ENCODE measurements around the gene FAM13C.
"Not testable (repeated sequence)": the region's sequence is repeated elsewhere in the genome, so short reads cannot be mapped to it uniquely, and the experiment has no call there.

FAM13C gene

DNA sequence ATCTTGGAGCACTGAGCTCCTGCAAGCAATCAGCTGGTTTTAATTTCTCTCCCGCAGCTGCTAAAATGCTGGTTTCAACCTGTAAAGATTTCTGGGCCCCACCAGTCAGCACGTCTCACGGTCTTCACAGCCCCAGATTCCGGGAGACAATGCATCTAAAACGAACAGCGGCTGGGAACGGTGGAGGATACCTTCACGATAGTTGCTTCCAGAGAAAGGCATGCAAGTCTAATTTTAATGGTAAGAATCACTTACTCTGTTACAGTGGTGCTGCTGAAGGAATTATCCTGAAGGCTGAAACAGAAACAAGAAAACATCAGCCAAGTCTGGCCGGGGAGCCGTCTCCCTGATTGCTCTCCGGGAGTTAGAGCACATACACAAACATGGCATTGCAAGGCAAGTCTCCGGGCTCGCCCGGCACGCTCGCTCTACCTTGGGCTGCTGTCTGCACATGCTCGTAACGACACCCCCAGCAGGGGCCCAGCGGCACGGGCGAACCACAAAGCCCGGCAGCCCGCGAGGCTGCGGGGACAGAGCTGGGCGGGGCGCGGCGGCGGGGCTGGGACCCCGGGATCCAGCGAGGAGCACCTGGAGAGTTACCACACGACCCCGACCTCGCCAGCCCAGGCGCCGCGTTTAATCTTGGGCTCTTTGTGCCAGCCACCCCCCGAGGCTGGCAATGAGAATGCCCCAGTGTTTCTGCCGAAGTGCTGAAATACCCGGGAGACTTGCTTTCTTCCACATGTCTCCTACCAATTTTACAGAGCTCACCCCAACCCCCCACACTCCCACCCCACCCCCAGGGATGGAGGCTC, at the start of gene FAM13C:
TSS of gene FAM13C (minus strand) at position 406 of the 815 bp plus-strand sequence. CDS start at position 317, 89 bp downstream.
- DNase-seq (ENCODE audit: low spot score), result peak; percentile 78

- no peak for DNase-seq (ENCODE audit: low spot score)
These were observed 42.9 kb upstream of the FAM13C start for GRCh38 chr10:59405235-59405634.

DNA sequence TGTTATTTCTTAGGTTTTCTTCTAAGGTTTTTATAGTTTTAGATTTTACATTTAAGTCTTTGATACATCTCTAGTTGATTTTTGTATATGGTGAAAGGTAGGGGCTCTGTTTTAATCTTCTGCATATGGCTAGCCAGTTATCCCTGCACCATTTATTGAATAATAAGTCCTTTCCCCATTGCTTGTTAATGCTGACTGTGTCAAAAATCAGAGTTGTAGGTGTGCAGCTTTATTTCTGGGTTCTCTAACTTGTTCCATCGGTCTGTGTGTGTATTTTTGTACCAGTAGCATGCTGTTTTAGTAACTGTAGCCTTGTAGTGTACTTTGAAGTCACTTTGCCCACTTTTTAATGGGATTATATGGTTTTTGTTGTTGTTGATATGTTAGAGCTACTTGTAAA, 37.9 kb upstream of the FAM13C start:
- no peak for DNase-seq (ENCODE audit: low spot score)

DNA sequence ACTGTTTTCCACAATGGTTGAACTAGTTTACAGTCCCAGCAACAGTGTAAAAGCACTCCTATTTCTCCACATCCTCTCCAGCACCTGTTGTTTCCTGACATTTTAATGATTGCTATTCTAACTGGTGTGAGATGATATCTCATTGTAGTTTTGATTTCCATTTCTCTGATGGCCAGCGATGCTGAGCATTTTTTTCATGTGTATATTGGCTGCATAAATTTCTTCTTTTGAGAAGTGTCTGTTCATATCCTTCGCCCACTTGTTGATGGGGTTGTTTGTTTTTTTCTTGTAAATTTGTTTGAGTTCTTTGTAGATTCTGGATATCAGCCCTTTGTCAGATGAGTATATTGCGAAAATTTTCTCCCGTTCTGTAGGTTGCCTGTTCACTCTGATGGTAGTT, 37.0 kb upstream of the FAM13C start:
- DNase-seq (ENCODE audit: low spot score), result not testable (repeated sequence)

GRCh38 chr10:59397961-59398360, 35.6 kb upstream of the FAM13C start:
- DNase-seq (ENCODE audit: low spot score), result no peak

GRCh38 chr10:59395984-59396383, 33.6 kb upstream of the FAM13C start:
- no peak for DNase-seq (ENCODE audit: low spot score)

DNA sequence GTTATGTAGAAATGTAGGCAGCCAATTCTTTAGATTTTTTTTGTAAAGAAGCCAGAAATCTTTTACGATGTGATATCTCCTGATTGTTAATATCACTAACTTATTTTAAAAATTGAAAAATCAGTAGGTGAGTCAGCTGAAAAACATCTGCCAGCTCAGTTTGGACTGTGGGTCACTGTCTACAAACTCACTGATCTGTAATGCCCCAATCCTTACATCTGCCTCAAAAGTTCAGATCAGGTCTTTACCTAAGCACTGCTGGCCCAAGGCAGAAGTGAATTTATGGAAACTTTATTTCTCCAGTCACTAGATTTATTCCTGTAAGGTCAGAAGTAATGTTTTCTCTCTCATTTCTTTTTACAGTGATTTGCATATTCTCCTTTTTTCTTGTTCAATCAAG, 31.0 kb upstream of the FAM13C start:
- no peak for DNase-seq (ENCODE audit: low spot score)

- no peak for DNase-seq (ENCODE audit: low spot score)
These were observed 28.7 kb upstream of the FAM13C start for GRCh38 chr10:59391060-59391459.

DNA sequence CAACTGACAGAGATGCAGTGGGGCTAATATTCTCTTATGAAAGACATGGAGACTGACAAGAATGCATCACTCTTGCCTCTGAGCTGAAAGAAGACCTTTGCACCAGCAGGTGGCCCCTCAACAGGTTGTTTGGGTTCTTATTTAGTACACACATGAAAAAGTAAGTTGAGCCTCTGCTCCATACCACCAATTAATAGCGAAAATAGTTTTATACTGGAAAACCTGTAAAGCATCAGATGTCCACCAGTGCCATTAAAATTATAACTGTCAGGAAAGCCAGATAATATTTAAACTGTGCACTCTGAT, 26.3 kb upstream of the FAM13C start:
- no peak for DNase-seq (ENCODE audit: low spot score)

DNA sequence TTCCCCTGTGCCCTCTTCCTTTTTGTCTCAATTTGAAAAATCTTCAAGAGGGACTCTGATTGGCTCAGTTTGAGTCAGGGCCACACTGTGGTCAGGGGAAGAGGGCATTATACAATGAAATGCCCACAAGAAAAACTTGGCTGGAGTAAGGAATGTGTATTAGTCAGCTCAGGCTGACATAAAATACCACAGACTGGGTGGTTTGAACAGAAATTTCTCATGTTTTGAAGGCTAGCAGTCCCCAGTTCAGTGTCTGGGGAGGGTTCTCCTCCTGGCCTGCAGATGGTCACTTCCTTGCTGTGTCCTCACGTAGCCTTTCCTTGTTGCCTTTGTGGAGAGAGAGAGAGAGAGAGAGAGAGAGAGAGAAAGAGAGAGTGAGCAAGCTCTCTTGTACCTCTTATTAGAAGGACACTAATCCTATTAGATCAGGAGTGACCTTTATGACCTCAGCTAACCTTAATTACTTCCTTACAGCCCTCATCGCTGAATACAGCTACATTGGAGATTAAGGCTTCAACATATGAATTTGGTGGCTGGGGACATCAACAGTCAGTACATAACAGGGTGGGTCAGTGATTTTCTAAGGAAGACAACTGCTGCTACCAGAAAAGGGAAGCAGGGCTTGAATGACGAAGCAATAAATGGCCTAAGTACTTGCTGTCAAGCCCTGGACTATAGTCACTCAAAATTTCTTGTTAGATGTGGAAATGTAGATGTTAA, 25.8 kb upstream of the FAM13C start:
- peak; percentile 46 for DNase-seq (ENCODE audit: low spot score)

GRCh38 chr10:59384761-59385160, 22.4 kb upstream of the FAM13C start:
- DNase-seq (ENCODE audit: low spot score), result no peak

DNA sequence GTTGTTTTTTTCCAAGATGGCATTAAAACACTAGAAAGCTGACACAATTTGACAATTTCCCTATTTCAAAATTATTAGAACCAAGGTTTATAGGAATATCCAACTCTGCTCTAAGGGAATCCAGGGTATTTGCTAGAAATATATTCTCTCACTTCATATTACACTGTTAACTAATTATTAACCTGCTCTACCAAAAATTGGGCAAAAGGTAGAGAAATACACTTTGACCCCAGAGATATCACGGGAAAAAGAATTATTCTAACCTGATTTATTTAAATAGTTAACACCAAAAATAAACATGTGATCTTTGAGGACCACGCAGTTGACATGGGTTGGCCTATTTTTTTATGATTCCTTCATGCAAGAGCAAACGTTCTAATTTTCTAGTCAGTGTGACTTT, 21.6 kb upstream of the FAM13C start:
- no peak for DNase-seq (ENCODE audit: low spot score)

GRCh38 chr10:59383436-59383835, 21.1 kb upstream of the FAM13C start:
- DNase-seq (ENCODE audit: low spot score), result no peak

- DNase-seq (ENCODE audit: low spot score), result no peak
These were observed 20.5 kb upstream of the FAM13C start for GRCh38 chr10:59382831-59383295.

GRCh38 chr10:59381687-59382086, 19.3 kb upstream of the FAM13C start:
- no peak for DNase-seq (ENCODE audit: low spot score)

DNA sequence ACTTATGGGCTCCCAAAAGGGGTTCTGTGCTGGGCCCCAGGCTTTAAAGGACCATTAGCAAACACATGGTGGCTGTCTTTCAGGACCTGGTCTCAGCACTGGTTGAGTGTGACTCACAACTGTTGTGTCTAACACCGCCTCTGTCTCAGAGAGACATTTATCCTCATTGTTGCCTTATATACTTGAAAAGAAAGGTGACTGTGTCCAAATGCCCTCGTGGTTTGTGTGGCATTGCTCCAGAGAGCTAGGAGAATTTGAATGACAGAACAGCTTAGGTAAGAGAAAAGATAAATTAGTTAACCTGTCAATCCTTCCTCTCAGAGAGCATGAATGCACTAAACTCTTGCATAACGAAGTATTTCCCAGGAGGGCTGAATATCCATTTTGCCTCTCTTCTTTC, 14.5 kb upstream of the FAM13C start:
- no peak for DNase-seq (ENCODE audit: low spot score)

DNA sequence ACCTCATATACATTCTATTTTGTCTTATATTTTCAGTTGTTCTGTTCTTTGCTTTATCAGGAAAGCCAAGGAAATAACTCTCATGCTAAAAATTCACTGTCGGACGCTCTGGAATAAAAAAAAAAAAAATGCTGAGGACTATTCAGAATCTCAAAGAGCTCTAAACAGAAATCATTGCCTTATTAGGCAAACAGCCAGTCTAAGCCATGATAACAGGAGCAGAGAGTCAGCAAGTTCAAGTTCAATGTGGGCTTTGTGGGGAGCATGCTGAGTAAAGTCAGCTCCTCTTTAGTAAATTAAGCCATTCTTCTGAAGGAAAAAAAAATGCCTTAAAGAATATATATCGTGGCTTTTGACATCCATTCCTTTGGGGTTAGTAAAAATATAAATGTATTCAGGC, 13.6 kb upstream of the FAM13C start:
- no peak for DNase-seq (ENCODE audit: low spot score)

DNA sequence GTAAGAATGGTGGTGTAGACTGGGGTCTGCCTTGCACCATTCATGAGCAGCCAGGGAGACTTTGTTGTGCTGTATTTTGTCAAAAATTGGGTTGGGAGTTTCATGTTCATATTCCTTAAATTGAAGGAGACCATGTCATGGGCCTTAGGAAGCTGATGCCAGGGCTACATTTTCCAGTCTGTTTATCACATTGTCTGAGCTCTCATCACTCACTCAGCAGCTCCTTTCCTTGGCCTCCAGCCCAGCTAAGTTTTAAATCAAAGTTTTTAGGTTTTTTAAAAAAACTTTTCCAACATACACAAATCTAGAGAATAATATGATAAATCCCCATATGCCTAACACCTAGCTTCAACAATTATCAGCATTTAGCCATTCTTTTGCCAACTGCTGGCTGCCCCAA, 12.6 kb upstream of the FAM13C start:
- no peak for DNase-seq (ENCODE audit: low spot score)

- no peak for DNase-seq (ENCODE audit: low spot score)
These were observed 10.7 kb upstream of the FAM13C start for GRCh38 chr10:59373071-59373470.

GRCh38 chr10:59372543-59372942, 10.2 kb upstream of the FAM13C start:
- no peak for DNase-seq (ENCODE audit: low spot score)

DNA sequence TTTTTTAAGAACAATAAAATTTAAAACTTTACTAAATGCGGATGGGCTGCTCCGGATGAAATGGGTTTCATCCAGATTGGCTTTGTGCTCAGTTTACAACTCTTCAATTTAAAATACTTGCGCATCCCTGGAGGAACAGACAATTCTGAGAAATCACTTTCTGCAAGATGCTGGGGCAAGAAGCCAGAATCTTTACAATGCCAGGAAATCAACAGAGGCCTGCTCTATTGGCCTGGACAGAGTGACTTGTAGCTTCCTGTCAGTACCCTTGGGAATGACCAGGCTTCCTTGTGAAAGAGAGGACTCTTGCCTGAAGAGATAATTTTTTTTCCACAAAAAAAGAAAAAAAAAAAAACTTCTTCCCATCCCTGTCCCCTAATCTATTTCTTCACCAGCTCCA, 3.9 kb upstream of the FAM13C start:
- no peak for DNase-seq (ENCODE audit: low spot score)

DNA sequence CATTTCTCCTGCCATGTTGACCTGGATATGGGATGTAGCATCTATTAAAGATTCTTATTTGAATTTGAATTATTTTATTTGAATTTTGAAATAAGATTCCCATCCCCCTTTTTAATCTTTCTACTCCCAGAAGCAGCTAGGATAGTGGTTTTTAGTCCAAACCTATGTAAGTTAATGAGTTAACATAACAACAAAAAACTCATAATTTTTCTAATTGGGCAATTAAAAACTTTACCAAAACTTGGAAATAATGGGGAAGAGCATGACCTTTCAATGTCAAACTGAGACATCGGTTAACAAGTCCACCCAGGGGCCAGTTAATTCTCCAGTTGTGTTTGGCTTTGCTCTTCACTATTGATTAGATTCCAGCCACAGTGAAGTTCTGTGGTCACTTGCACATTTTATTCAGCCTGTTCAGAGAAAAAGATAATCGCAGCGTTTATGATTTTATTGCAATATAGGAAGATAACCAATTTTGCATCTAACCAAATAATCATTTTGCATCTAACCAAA, 1.2 kb upstream of the FAM13C start:
- no peak for DNase-seq (ENCODE audit: low spot score)

- peak; percentile 67 for DNase-seq (ENCODE audit: low spot score)
These were observed 621 bp upstream of the FAM13C start for GRCh38 chr10:59362959-59363381.

Data from ecto neural progenitor cell (in vitro differentiated cells).